Stomach (tissue), 9 donors: ENCODE data around the gene AATK. TPM values are rescaled to one million over a fixed set of nuclear protein-coding genes. Genes with fewer than 3 reads are reported as not detected.

Experiments used
- DNase-seq, 2 donors: peaks; one replicate each; pipeline versions ENCODE4 v3.0.0 to v3.0.0-alpha.2; 2013 to 2019
- H3K27ac ChIP-seq, 5 donors: fragments of 200-600 bp in 4 of 5; sonication (generic) in 4 of 5; one replicate each; pipeline ENCODE4 v1.5.1; 2013 to 2019; ENCODE audit warnings: mild to moderate bottlenecking in 1 of 5, moderate library complexity in 1 of 5
- H3K27me3 ChIP-seq, 3 donors: fragments of 200-600 bp; sonication (generic); one replicate each; pipeline ENCODE4 v1.5.1; 2017 to 2019; ENCODE audit warnings: mixed run types in 1 of 3
- H3K36me3 ChIP-seq, 4 donors: fragments of 200-600 bp; sonication (generic); 1 replicate in 3 of 4; 2 replicates in 1 of 4; pipeline ENCODE4 v1.5.1; 2016 to 2019
- H3K4me1 ChIP-seq, 4 donors: fragments of 200-600 bp; sonication (generic); one replicate each; pipeline ENCODE4 v1.5.1; 2016 to 2019
- H3K4me3 ChIP-seq, 4 donors: fragments of 200-600 bp; sonication (generic) in 3 of 4; one replicate each; pipeline ENCODE4 v1.5.1; 2016 to 2019; ENCODE audit warnings: mild to moderate bottlenecking in 1 of 4
- H3K9me3 ChIP-seq, 4 donors: fragments of 200-600 bp; sonication (generic); one replicate each; pipeline ENCODE4 v1.5.1; 2016 to 2019
- CTCF ChIP-seq, 7 experiments: fragments of 450-650 bp in 4 of 7; fragments of 200-600 bp in 3 of 7; sonication (generic) in 3 of 7; IDR thresholded peaks; one replicate each; pipeline ENCODE4 v1.5.1; 2016 to 2019; ENCODE audit warnings: antibody characterized with exemption in 7 of 7, control low read depth in 2 of 7, mild to moderate bottlenecking in 1 of 7
- EP300 ChIP-seq: sonication (generic); formaldehyde crosslinking; IDR thresholded peaks from one replicate; pipeline ENCODE4 v1.6.1; 2017; ENCODE audit warnings: antibody characterized with exemption
- POLR2A ChIP-seq, 4 donors: fragments of 450-650 bp; IDR thresholded peaks; one replicate each; pipeline ENCODE4 v1.6.1; 2016; ENCODE audit warnings: antibody characterized with exemption in 4 of 4, control low read depth in 2 of 4, mild to moderate bottlenecking in 1 of 4, moderate library complexity in 1 of 4
- POLR2AphosphoS5 ChIP-seq, 3 donors: sonication (generic); formaldehyde crosslinking; IDR thresholded peaks; one replicate each; pipeline ENCODE4 v1.6.1; 2016; ENCODE audit warnings: antibody characterized with exemption in 3 of 3
- WGBS, 5 donors: extraction: QIAGEN DNeasy Blood & Tissue Kit in 3 of 5; methylation state at CpG; one replicate each; pipeline versions ENCODE4 v1.1.5 to v1.1.7; 2013 to 2018; 5-methylcytosine and 5-hydroxymethylcytosine counted together
- intact Hi-C: fragments of 100-400 bp; cut with DNase I; formaldehyde crosslinking; loops from one replicate; pipeline ENCODE4 v1.15.1; 2023; ENCODE audit warnings: low total_unique reads
- polyA plus RNA-seq, 3 donors: library from polyadenylated mRNA; stranded (reverse); fragments of 200-250 nt; gene quantifications; one replicate each; pipeline ENCODE4 v1.2.3, GENCODE V29; 2013
- total RNA-seq, 5 donors: library from RNA; depleted of rRNA; stranded (reverse); fragments of >200 nt; gene quantifications; one replicate each; pipeline versions ENCODE4 v1.1.0 to v1.2.3, GENCODE V29; 2014 to 2016
- donor health status: healthy with polysubstance abuse.
- donor health status: Bipolar disorder and iron deficiency.
- donor health status: healthy.

AATK gene
- total and polyA plus RNA-seq, 8 donors, result 0.87 to 31.7 (median 7.3) TPM

GRCh38 chr17:81091154-81091553 is 74.9 kb downstream of the AATK start:
- no peaks in the 10 kb centered on the region for H3K27me3 ChIP-seq
- H3K4me1 ChIP-seq, result peaks cover 33 to 81% (median 70%) of the 10 kb centered on the region in 4 donors
- DNase-seq, result no peak
- TF ChIP-seq EP300 (no peak), POLR2AphosphoS5 (IDR thresholded peaks at IDR 0.05) (no peak), POLR2A (IDR thresholded peaks at IDR 0.05) (no peak), CTCF (IDR thresholded peaks at IDR 0.05) (no peak)
- intact Hi-C loops, result no loop called here
- no peaks in the 10 kb centered on the region for H3K9me3 ChIP-seq
- H3K4me3 ChIP-seq, result no peak overlapping the region
- 90 to 94% (median 91%) methylated on average over 2 to 9 of the region's 9 CpGs for WGBS, 5 donors
- H3K36me3 ChIP-seq, result peaks cover 29 to 46% (median 33%) of the 10 kb centered on the region in 4 donors
- peak overlapping the region in 2 of 5 donors; percentile 18 to 22 for H3K27ac ChIP-seq

- Histone ChIP-seq H3K27me3 (no peaks in the 10 kb centered on the region), H3K4me3 (no peak overlapping the region), H3K27ac (peak overlapping the region in 4 of 5 donors; percentile 5 to 39 (median 21)), H3K9me3 (no peaks in the 10 kb centered on the region), H3K36me3 (peaks cover 31 to 52% (median 38%) of the 10 kb centered on the region in 4 donors), H3K4me1 (peaks cover 33 to 81% (median 70%) of the 10 kb centered on the region in 4 donors)
- WGBS, 5 donors, result 59 to 69% (median 65%) methylated on average over 16 to 26 of the region's 26 CpGs
- TF ChIP-seq POLR2A (IDR thresholded peaks at IDR 0.05) (no peak), POLR2AphosphoS5 (IDR thresholded peaks at IDR 0.05) (no peak), EP300 (no peak), CTCF (IDR thresholded peaks at IDR 0.05) (no peak)
- intact Hi-C loops, result no loop called here
- peak; percentile 56 to 87 for DNase-seq
Observed at GRCh38 chr17:81090361-81091136, 75.5 kb downstream of the AATK start.

GRCh38 chr17:81086789-81087551 is 79.1 kb downstream of the AATK start:
- peak; percentile 59 to 66 for DNase-seq
- TF ChIP-seq CTCF (IDR thresholded peaks at IDR 0.05) (no peak), POLR2AphosphoS5 (IDR thresholded peaks at IDR 0.05) (peak in 1 of 3 donors; percentile 26)
- Histone ChIP-seq H3K4me1 (peaks cover 51 to 80% (median 79%) of the 10 kb centered on the region in 4 donors), H3K36me3 (peaks cover 31 to 64% (median 46%) of the 10 kb centered on the region in 4 donors), H3K27ac (peak overlapping the region in 4 of 5 donors; percentile 33 to 93 (median 88)), H3K9me3 (no peaks in the 10 kb centered on the region), H3K4me3 (no peak overlapping the region), H3K27me3 (no peaks in the 10 kb centered on the region)
- 49 to 60% (median 55%) methylated on average over 25 to 32 of the region's 32 CpGs for WGBS, 5 donors
- intact Hi-C loops, result loop anchor here (5.0 kb wide), 1 partner anchor 45 kb away; no protein-coding TSS in a partner anchor

- Histone ChIP-seq H3K4me3 (no peak overlapping the region), H3K27me3 (no peaks in the 10 kb centered on the region), H3K27ac (peak overlapping the region; percentile 88 to 95 (median 90)), H3K4me1 (peaks cover 60 to 81% (median 79%) of the 10 kb centered on the region in 4 donors), H3K36me3 (peaks cover 31 to 61% (median 45%) of the 10 kb centered on the region in 4 donors), H3K9me3 (no peaks in the 10 kb centered on the region)
- DNase-seq, result peak; percentile 60 to 75
- intact Hi-C loops, result loop anchor here (5.0 kb wide), 1 partner anchor 43 kb away; no protein-coding TSS in a partner anchor
- TF ChIP-seq CTCF (IDR thresholded peaks at IDR 0.05), result peak in 2 of 7 experiments; percentile 25 to 37
- no peak for TF ChIP-seq EP300
- peak in 2 of 3 donors; percentile 32 to 37 for TF ChIP-seq POLR2AphosphoS5 (IDR thresholded peaks at IDR 0.05)
- TF ChIP-seq POLR2A (IDR thresholded peaks at IDR 0.05), result no peak
- 37 to 79% (median 58%) methylated on average over 8 to 20 of the region's 20 CpGs for WGBS, 5 donors
Observed at GRCh38 chr17:81085420-81085911, 80.6 kb downstream of the AATK start.
